ENCODE measurements around the gene TTC27. TPM values are rescaled to one million over a fixed set of nuclear protein-coding genes. Genes with fewer than 3 reads are reported as not detected.

Gene TTC27
- total RNA-seq, 1 donor from 2014 or later = 12.2 TPM

- Histone ChIP-seq H3K9me3 (peaks cover 9% of the 10 kb centered on the region), H3K4me1 (no peaks in the 10 kb centered on the region), H3K4me3 (no peak overlapping the region), H3K36me3 (peaks cover 4% of the 10 kb centered on the region), H3K27me3 (ENCODE audit: low read depth) (no peaks in the 10 kb centered on the region), H3K27ac (no peak overlapping the region)
- ATAC-seq (no peak), DNase-seq (no peak)
- TF ChIP-seq, protein P1, sequence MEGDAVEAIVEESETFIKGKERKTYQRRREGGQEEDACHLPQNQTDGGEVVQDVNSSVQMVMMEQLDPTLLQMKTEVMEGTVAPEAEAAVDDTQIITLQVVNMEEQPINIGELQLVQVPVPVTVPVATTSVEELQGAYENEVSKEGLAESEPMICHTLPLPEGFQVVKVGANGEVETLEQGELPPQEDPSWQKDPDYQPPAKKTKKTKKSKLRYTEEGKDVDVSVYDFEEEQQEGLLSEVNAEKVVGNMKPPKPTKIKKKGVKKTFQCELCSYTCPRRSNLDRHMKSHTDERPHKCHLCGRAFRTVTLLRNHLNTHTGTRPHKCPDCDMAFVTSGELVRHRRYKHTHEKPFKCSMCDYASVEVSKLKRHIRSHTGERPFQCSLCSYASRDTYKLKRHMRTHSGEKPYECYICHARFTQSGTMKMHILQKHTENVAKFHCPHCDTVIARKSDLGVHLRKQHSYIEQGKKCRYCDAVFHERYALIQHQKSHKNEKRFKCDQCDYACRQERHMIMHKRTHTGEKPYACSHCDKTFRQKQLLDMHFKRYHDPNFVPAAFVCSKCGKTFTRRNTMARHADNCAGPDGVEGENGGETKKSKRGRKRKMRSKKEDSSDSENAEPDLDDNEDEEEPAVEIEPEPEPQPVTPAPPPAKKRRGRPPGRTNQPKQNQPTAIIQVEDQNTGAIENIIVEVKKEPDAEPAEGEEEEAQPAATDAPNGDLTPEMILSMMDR (IDR thresholded peaks at IDR 0.05) = no peak
- intact Hi-C loops (cut with DNase I) = no loop called here
Observed at GRCh38 chr2:32780961-32781360, 153.1 kb downstream of the TTC27 start.

GRCh38 chr2:32783469-32783868 lies 155.6 kb downstream of the TTC27 start:
- Histone ChIP-seq H3K4me3 (no peak overlapping the region), H3K9me3 (peaks cover 9% of the 10 kb centered on the region), H3K36me3 (peaks cover under 1% of the 10 kb centered on the region), H3K27ac (no peak overlapping the region), H3K4me1 (no peaks in the 10 kb centered on the region), H3K27me3 (ENCODE audit: low read depth) (no peaks in the 10 kb centered on the region)
- DNase-seq = no peak
- no peak for ATAC-seq
- TF ChIP-seq, protein P1 (IDR thresholded peaks at IDR 0.05) = no peak
- intact Hi-C loops (cut with DNase I) = no loop called here

GRCh38 chr2:32783933-32784332 lies 156.1 kb downstream of the TTC27 start:
- Histone ChIP-seq H3K4me3 (no peak overlapping the region), H3K36me3 (no peaks in the 10 kb centered on the region), H3K27me3 (ENCODE audit: low read depth) (no peaks in the 10 kb centered on the region), H3K9me3 (peaks cover 9% of the 10 kb centered on the region), H3K4me1 (no peaks in the 10 kb centered on the region), H3K27ac (no peak overlapping the region)
- DNase-seq (no peak), ATAC-seq (no peak)
- intact Hi-C loops (cut with DNase I) = no loop called here
- TF ChIP-seq, protein P1 (IDR thresholded peaks at IDR 0.05) = no peak

GRCh38 chr2:32787207-32787606 lies 159.4 kb downstream of the TTC27 start:
- H3K27ac ChIP-seq = no peak overlapping the region
- peaks cover 4% of the 10 kb centered on the region for H3K4me1 ChIP-seq
- ATAC-seq = no peak
- no peaks in the 10 kb centered on the region for H3K27me3 ChIP-seq (ENCODE audit: low read depth)
- intact Hi-C loops (cut with DNase I) = no loop called here
- no peak overlapping the region for H3K4me3 ChIP-seq
- TF ChIP-seq, protein P1 (IDR thresholded peaks at IDR 0.05) = no peak
- H3K9me3 ChIP-seq = no peaks in the 10 kb centered on the region
- H3K36me3 ChIP-seq = no peaks in the 10 kb centered on the region
- no peak for DNase-seq

DNA sequence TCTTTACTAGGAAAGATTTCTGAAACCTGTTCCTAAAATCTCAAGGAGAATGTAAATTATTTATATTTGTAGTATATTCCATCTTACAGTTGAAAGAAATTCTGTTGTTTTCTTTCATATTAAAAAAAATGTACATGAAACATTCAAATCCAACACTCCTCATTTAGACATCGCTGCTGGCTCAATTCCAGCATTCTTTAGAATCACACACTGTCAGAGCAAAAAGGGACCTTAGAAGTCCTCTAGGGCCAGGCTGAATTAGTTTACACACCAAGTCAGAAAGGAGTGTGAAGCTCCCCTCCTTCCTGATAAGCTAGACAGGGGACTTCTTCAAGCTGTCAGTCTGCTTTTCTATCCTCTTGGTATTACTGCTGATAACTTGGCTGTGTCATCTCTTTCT lies 160.3 kb downstream of the TTC27 start:
- TF ChIP-seq, protein P1 (IDR thresholded peaks at IDR 0.05) = no peak
- no peak overlapping the region for H3K27ac ChIP-seq
- H3K36me3 ChIP-seq = no peaks in the 10 kb centered on the region
- no peaks in the 10 kb centered on the region for H3K27me3 ChIP-seq (ENCODE audit: low read depth)
- DNase-seq = no peak
- no peak for ATAC-seq
- intact Hi-C loops (cut with DNase I) = no loop called here
- H3K4me1 ChIP-seq = peaks cover 9% of the 10 kb centered on the region
- H3K9me3 ChIP-seq = no peaks in the 10 kb centered on the region
- H3K4me3 ChIP-seq = no peak overlapping the region

- peaks cover 9% of the 10 kb centered on the region for H3K4me1 ChIP-seq
- TF ChIP-seq, protein P1 (IDR thresholded peaks at IDR 0.05) = no peak
- H3K27me3 ChIP-seq (ENCODE audit: low read depth) = no peaks in the 10 kb centered on the region
- H3K27ac ChIP-seq = no peak overlapping the region
- no peaks in the 10 kb centered on the region for H3K36me3 ChIP-seq
- no peak for DNase-seq
- H3K9me3 ChIP-seq = no peaks in the 10 kb centered on the region
- no peak overlapping the region for H3K4me3 ChIP-seq
- ATAC-seq = peak; percentile 73 to 77
- intact Hi-C loops (cut with DNase I) = no loop called here
Observed at GRCh38 chr2:32792416-32792815, 164.6 kb downstream of the TTC27 start.
